WERI-Rb-1 (cell line): ENCODE results near the gene NALCN.

ENCODE experiments used
- DNase-seq: peaks from one replicate; pipeline ENCODE4 v3.0.0-alpha.2; 2020
- H3K27ac ChIP-seq: fragments of 250-450 bp; sonication (Bioruptor Pico); 2 replicates; pipeline ENCODE4 v1.5.1; 2020; ENCODE audit warnings: mild to moderate bottlenecking, moderate library complexity
- H3K27me3 ChIP-seq: fragments of 250-450 bp; sonication (Bioruptor Pico); 2 replicates; pipeline ENCODE4 v1.5.1; 2021; ENCODE audit warnings: mild to moderate bottlenecking, low read depth, moderate library complexity; ENCODE audit not compliant: insufficient read depth, severe bottlenecking
- H3K36me3 ChIP-seq: fragments of 250-450 bp; sonication (Bioruptor Pico); 2 replicates; pipeline ENCODE4 v1.5.1; 2020; ENCODE audit warnings: mild to moderate bottlenecking, moderate library complexity
- H3K4me3 ChIP-seq: 2 replicates; pipeline ENCODE4 v1.5.1; 2011; ENCODE audit warnings: low read depth, mild to moderate bottlenecking, control low read depth, low read length
- H3K9me3 ChIP-seq: fragments of 250-450 bp; sonication (Bioruptor Pico); 2 replicates; pipeline ENCODE4 v1.5.1; 2021; ENCODE audit warnings: mild to moderate bottlenecking, moderate library complexity; ENCODE audit not compliant: severe bottlenecking
- CTCF ChIP-seq: IDR thresholded peaks from 2 replicates; pipeline ENCODE4 v1.5.1; 2011; ENCODE audit warnings: low read depth, mild to moderate bottlenecking, control low read depth, inconsistent platforms, low read length

The NALCN gene

GRCh38 chr13:101382701-101383100, 33.6 kb downstream of the NALCN start:
- DNase-seq = no peak
- Histone ChIP-seq H3K36me3 (no peaks in the 10 kb centered on the region), H3K4me3 (no peak overlapping the region), H3K9me3 (no peaks in the 10 kb centered on the region), H3K27ac (no peak overlapping the region), H3K27me3 (no peaks in the 10 kb centered on the region)
- no peak for TF ChIP-seq CTCF

GRCh38 chr13:101382086-101382485, 34.2 kb downstream of the NALCN start:
- Histone ChIP-seq H3K9me3 (no peaks in the 10 kb centered on the region), H3K27me3 (no peaks in the 10 kb centered on the region), H3K36me3 (no peaks in the 10 kb centered on the region), H3K4me3 (no peak overlapping the region), H3K27ac (no peak overlapping the region)
- no peak for DNase-seq
- TF ChIP-seq CTCF = no peak

GRCh38 chr13:101360525-101360924, 55.8 kb downstream of the NALCN start:
- no peaks in the 10 kb centered on the region for H3K27me3 ChIP-seq
- no peak overlapping the region for H3K27ac ChIP-seq
- TF ChIP-seq CTCF = no peak
- H3K9me3 ChIP-seq = peaks cover 3% of the 10 kb centered on the region
- no peaks in the 10 kb centered on the region for H3K36me3 ChIP-seq
- no peak overlapping the region for H3K4me3 ChIP-seq
- DNase-seq = no peak

- H3K9me3 ChIP-seq = peaks cover 3% of the 10 kb centered on the region
- no peaks in the 10 kb centered on the region for H3K27me3 ChIP-seq
- DNase-seq = no peak
- H3K36me3 ChIP-seq = no peaks in the 10 kb centered on the region
- no peak overlapping the region for H3K4me3 ChIP-seq
- no peak overlapping the region for H3K27ac ChIP-seq
- no peak for TF ChIP-seq CTCF
Observed at GRCh38 chr13:101354895-101355294, 61.4 kb downstream of the NALCN start.

GRCh38 chr13:101346942-101347728, 69.2 kb downstream of the NALCN start:
- H3K27ac ChIP-seq = no peak overlapping the region
- no peak for TF ChIP-seq CTCF
- H3K4me3 ChIP-seq = no peak overlapping the region
- H3K9me3 ChIP-seq = no peaks in the 10 kb centered on the region
- no peak for DNase-seq
- H3K36me3 ChIP-seq = no peaks in the 10 kb centered on the region
- no peaks in the 10 kb centered on the region for H3K27me3 ChIP-seq

GRCh38 chr13:101346161-101346560, 70.1 kb downstream of the NALCN start:
- no peak for TF ChIP-seq CTCF
- H3K4me3 ChIP-seq = no peak overlapping the region
- H3K9me3 ChIP-seq = no peaks in the 10 kb centered on the region
- H3K36me3 ChIP-seq = no peaks in the 10 kb centered on the region
- DNase-seq = no peak
- H3K27ac ChIP-seq = no peak overlapping the region
- H3K27me3 ChIP-seq = no peaks in the 10 kb centered on the region
